ENCODE results near the gene CDH9.

The CDH9 gene

DNA sequence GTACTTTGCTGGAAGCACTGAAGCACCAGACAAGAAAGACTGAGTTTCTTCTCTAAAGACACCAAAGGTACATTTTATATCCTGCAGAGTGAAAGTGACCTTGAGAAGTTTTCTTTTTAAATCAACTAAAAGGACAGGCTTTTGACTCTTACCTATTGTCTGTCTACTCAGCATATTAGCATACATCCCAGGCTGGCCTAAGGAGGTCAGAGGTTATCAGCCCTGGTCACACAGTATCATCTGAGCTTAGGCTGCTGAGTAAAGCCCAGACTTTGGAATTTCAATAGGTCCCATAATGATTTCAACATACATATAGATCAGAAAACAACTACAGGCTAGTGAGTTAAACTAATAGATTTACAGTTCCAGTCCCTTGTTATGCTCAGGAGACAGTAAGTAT is 10.1 kb upstream of the CDH9 start:
- H3K9me3 ChIP-seq = no peaks in the 10 kb centered on the region
- H3K27ac ChIP-seq = no peak overlapping the region
- H3K27me3 ChIP-seq = no peaks in the 10 kb centered on the region
- DNase-seq = no peak
- no peaks in the 10 kb centered on the region for H3K4me1 ChIP-seq
- intact Hi-C loops (cut with DNase I; ENCODE audit: low total_unique reads) = no loop called here
- H3K4me3 ChIP-seq = no peak overlapping the region
- no peaks in the 10 kb centered on the region for H3K36me3 ChIP-seq
- TF ChIP-seq, protein P1, sequence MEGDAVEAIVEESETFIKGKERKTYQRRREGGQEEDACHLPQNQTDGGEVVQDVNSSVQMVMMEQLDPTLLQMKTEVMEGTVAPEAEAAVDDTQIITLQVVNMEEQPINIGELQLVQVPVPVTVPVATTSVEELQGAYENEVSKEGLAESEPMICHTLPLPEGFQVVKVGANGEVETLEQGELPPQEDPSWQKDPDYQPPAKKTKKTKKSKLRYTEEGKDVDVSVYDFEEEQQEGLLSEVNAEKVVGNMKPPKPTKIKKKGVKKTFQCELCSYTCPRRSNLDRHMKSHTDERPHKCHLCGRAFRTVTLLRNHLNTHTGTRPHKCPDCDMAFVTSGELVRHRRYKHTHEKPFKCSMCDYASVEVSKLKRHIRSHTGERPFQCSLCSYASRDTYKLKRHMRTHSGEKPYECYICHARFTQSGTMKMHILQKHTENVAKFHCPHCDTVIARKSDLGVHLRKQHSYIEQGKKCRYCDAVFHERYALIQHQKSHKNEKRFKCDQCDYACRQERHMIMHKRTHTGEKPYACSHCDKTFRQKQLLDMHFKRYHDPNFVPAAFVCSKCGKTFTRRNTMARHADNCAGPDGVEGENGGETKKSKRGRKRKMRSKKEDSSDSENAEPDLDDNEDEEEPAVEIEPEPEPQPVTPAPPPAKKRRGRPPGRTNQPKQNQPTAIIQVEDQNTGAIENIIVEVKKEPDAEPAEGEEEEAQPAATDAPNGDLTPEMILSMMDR (IDR thresholded peaks at IDR 0.05) = no peak

DNA sequence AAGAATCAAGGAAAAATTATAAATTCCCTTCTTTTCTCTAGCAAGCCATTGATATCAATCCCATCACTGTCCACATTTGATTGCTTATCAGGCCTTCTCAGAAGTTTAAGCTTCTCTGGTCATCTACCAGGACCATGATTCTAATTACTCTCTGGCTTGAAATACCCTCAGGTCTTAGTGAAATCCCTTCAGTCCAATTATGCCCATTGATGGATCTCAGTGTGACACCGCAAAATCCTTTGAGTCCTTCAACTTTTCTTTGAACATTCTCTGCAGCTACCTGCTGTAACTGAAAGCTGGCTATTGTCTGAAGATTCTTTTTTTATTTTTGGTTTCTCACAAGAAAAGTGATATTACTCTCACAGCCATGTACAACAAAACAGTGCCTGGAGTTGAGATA is 3.0 kb upstream of the CDH9 start:
- Histone ChIP-seq H3K27ac (no peak overlapping the region), H3K4me3 (no peak overlapping the region), H3K9me3 (no peaks in the 10 kb centered on the region), H3K4me1 (no peaks in the 10 kb centered on the region), H3K36me3 (no peaks in the 10 kb centered on the region), H3K27me3 (no peaks in the 10 kb centered on the region)
- DNase-seq = no peak
- intact Hi-C loops (cut with DNase I; ENCODE audit: low total_unique reads) = no loop called here
- TF ChIP-seq, protein P1 (IDR thresholded peaks at IDR 0.05) = no peak

DNA sequence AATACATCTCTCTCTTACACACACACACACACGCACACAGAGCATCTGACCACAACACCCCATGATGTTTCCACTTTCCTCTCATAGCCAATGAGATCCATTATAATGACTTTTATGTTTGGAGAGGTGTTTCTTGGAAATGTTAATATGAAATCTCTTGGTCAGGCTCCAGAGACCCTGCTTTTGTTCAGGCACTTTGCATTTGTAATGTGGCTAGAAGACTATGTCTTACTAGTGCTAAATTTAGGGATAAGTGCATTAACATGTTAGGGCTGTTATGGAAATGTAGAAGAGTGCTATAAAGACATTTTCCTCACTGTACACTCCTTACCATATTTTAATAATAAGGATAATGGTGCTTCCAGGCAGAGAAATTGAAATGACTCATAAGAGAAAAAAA is 3.8 kb downstream of the CDH9 start:
- TF ChIP-seq, protein P1 (IDR thresholded peaks at IDR 0.05) = no peak
- Histone ChIP-seq H3K4me3 (no peak overlapping the region), H3K27ac (no peak overlapping the region), H3K9me3 (no peaks in the 10 kb centered on the region), H3K36me3 (no peaks in the 10 kb centered on the region), H3K4me1 (no peaks in the 10 kb centered on the region), H3K27me3 (no peaks in the 10 kb centered on the region)
- intact Hi-C loops (cut with DNase I; ENCODE audit: low total_unique reads) = no loop called here
- no peak for DNase-seq

DNA sequence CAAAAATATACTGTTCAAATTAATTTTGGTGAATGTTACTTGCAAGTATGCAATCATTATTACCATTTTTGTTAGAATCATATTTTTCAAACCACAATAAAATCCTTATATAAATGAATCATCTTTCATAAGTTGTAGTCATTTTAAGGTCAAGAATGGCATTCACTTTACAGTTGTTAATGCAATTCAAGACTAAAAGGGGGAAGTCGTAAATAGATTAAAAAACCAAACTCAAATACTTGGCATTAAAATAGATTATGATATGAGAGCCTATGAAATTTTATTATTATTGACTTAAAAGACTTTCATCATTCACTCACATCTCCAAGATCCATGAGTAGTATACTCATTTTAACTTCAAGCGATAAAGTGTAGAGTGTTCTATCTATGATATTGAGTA is 11.6 kb downstream of the CDH9 start:
- Histone ChIP-seq H3K4me3 (no peak overlapping the region), H3K27me3 (no peaks in the 10 kb centered on the region), H3K4me1 (no peaks in the 10 kb centered on the region), H3K36me3 (no peaks in the 10 kb centered on the region), H3K27ac (no peak overlapping the region), H3K9me3 (no peaks in the 10 kb centered on the region)
- TF ChIP-seq, protein P1 (IDR thresholded peaks at IDR 0.05) = no peak
- DNase-seq = no peak
- intact Hi-C loops (cut with DNase I; ENCODE audit: low total_unique reads) = no loop called here

DNA sequence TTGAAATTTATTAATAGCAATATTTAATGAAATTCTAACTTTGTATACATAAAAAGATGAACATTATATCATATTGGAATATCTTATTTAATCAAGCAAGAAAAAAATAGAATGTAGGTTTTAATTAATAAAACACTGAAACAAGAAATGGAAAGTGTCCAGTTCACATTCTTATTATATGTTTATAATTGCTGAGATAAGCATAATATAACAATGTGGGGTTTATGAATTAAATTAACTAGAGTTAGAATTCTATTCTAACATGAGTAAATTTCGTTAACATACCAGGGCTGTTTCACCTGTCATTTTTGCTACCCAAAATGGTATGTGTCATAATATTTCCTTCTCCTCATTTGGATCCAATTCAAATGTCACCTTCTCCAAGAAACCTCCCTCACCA is 12.3 kb downstream of the CDH9 start:
- Histone ChIP-seq H3K4me1 (no peaks in the 10 kb centered on the region), H3K36me3 (no peaks in the 10 kb centered on the region), H3K27ac (no peak overlapping the region), H3K9me3 (no peaks in the 10 kb centered on the region), H3K4me3 (no peak overlapping the region), H3K27me3 (no peaks in the 10 kb centered on the region)
- no peak for DNase-seq
- TF ChIP-seq, protein P1 (IDR thresholded peaks at IDR 0.05) = no peak
- intact Hi-C loops (cut with DNase I; ENCODE audit: low total_unique reads) = no loop called here

DNA sequence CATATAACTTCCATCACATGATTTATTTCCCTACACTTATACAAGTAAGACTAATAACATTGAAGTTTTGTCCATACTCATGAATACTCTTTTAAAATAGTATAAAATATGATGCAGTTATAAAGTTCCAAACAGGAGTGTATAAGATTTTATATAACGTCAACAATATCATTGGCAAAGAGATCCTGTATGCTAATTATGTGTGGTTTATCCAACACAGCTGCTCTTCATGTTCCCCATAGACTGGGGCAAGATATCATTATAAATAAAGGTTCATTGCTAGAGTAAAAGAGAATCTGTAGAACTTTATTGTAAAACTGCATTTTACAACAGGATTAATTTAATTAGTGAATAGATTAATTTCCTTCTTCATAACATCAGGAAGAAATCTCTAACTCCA is 16.9 kb downstream of the CDH9 start:
- H3K9me3 ChIP-seq = no peaks in the 10 kb centered on the region
- no peaks in the 10 kb centered on the region for H3K36me3 ChIP-seq
- no peak overlapping the region for H3K27ac ChIP-seq
- no peaks in the 10 kb centered on the region for H3K4me1 ChIP-seq
- intact Hi-C loops (cut with DNase I; ENCODE audit: low total_unique reads) = no loop called here
- TF ChIP-seq, protein P1 (IDR thresholded peaks at IDR 0.05) = no peak
- H3K27me3 ChIP-seq = no peaks in the 10 kb centered on the region
- no peak overlapping the region for H3K4me3 ChIP-seq
- DNase-seq = no peak

Measured in tibial artery (tissue), 4 donors.